Calu3 (cell line): ENCODE measurements around the gene LRRC4. TPM values are rescaled to one million over a fixed set of nuclear protein-coding genes. Genes with fewer than 3 reads are reported as not detected.

Experiments
- BruUV-seq: library from RNA; stranded (reverse); fragments of 400-500 nt; replicated peaks from 2 replicates; lab custom pipeline; 2021; lab: Mats Ljungman, UMichigan
- CTCF ChIA-PET: fragments of 300-600 bp; sonication (Branson Sonifier 250); formaldehyde crosslinking; loops from one replicate; lab custom pipeline; 2022; ENCODE audit warnings: antibody characterized with exemption; lab: Charles Lee
- DNase-seq: peaks from one replicate; pipeline ENCODE4 v3.0.0; 2022
- H3K27ac Mint-ChIP-seq: one replicate; pipeline ENCODE4 v1.8.0; 2022; ENCODE audit warnings: mixed read lengths; ENCODE audit not compliant: unreplicated experiment
- H3K27me3 Mint-ChIP-seq: one replicate; pipeline ENCODE4 v1.8.0; 2022; ENCODE audit warnings: mixed read lengths; ENCODE audit not compliant: unreplicated experiment
- H3K36me3 Mint-ChIP-seq: one replicate; pipeline ENCODE4 v1.8.0; 2022; ENCODE audit warnings: mild to moderate bottlenecking, moderate library complexity, mixed read lengths; ENCODE audit not compliant: insufficient read depth, unreplicated experiment
- H3K4me1 Mint-ChIP-seq: one replicate; pipeline ENCODE4 v1.8.0; 2022; ENCODE audit warnings: mild to moderate bottlenecking, low read depth, mixed read lengths; ENCODE audit not compliant: unreplicated experiment
- H3K4me3 Mint-ChIP-seq: one replicate; pipeline ENCODE4 v1.8.0; 2022; ENCODE audit warnings: mild to moderate bottlenecking, low read depth, moderate library complexity, mixed read lengths; ENCODE audit not compliant: unreplicated experiment
- H3K9me3 Mint-ChIP-seq: one replicate; pipeline ENCODE4 v1.8.0; 2022; ENCODE audit warnings: low read depth, mixed read lengths; ENCODE audit not compliant: unreplicated experiment
- CTCF ChIP-seq: fragments of 200-600 bp; IDR thresholded peaks from one replicate; pipeline ENCODE4 v1.8.0; 2022; ENCODE audit warnings: antibody characterized with exemption; ENCODE audit not compliant: unreplicated experiment
- intact Hi-C: fragments of 100-400 bp; cut with micrococcal nuclease; formaldehyde crosslinking; loops from one replicate; pipeline ENCODE4 v1.10.0; 2022; ENCODE audit not compliant: unreplicated experiment
- total RNA-seq: library from RNA; stranded (reverse); gene quantifications from 2 replicates; pipeline ENCODE4 v1.2.3, GENCODE V29; 2022

LRRC4 gene
- total RNA-seq, 1 experiment from 2014 or later, result not detected

- intact Hi-C loops, result no loop called here
- no TSS peak for BruUV-seq
- CTCF ChIA-PET, result no interaction called here
- H3K27me3 Mint-ChIP-seq, result no peaks in the 10 kb centered on the region
- no peak overlapping the region for H3K4me3 Mint-ChIP-seq
- DNase-seq, result no peak
- TF ChIP-seq CTCF, result no peak
- H3K27ac Mint-ChIP-seq, result no peak overlapping the region
- peaks cover 10% of the 10 kb centered on the region for H3K36me3 Mint-ChIP-seq
- no peaks in the 10 kb centered on the region for H3K4me1 Mint-ChIP-seq
- H3K9me3 Mint-ChIP-seq, result no peaks in the 10 kb centered on the region
Measured at GRCh38 chr7:128032605-128033235, 1.5 kb upstream of the LRRC4 start.

- intact Hi-C loops, result no loop called here
- CTCF ChIA-PET, result no interaction called here
- Mint-ChIP-seq H3K9me3 (no peaks in the 10 kb centered on the region), H3K27me3 (no peaks in the 10 kb centered on the region), H3K36me3 (peaks cover 6% of the 10 kb centered on the region), H3K4me3 (no peak overlapping the region), H3K27ac (no peak overlapping the region), H3K4me1 (no peaks in the 10 kb centered on the region)
- no peak for DNase-seq
- no TSS peak for BruUV-seq
- TF ChIP-seq CTCF, result no peak
Measured at GRCh38 chr7:128031901-128032604, 816 bp upstream of the LRRC4 start.

- Mint-ChIP-seq H3K27me3 (no peaks in the 10 kb centered on the region), H3K27ac (no peak overlapping the region), H3K9me3 (no peaks in the 10 kb centered on the region), H3K4me1 (no peaks in the 10 kb centered on the region), H3K4me3 (no peak overlapping the region), H3K36me3 (peaks cover 4% of the 10 kb centered on the region)
- DNase-seq, result no peak
- no peak for TF ChIP-seq CTCF
- intact Hi-C loops, result no loop called here
- CTCF ChIA-PET, result no interaction called here
- no TSS peak for BruUV-seq
Measured at GRCh38 chr7:128030263-128030653, 979 bp downstream of the LRRC4 start.

GRCh38 chr7:128029405-128029995, 1.7 kb downstream of the LRRC4 start:
- Mint-ChIP-seq H3K27me3 (no peaks in the 10 kb centered on the region), H3K36me3 (peaks cover 4% of the 10 kb centered on the region), H3K4me1 (no peaks in the 10 kb centered on the region), H3K27ac (no peak overlapping the region), H3K9me3 (no peaks in the 10 kb centered on the region), H3K4me3 (no peak overlapping the region)
- no TSS peak for BruUV-seq
- no peak for TF ChIP-seq CTCF
- intact Hi-C loops, result loop anchor here (10.0 kb wide), 1 partner anchor 325 kb away; no protein-coding TSS in a partner anchor
- CTCF ChIA-PET, result interaction anchor here (0.7 kb wide), 1 partner anchor 50 kb away, joined by 3 read pairs; no protein-coding TSS in a partner anchor
- no peak for DNase-seq
